ENCODE data around the gene ZNF385D.

ZNF385D gene

GRCh38 chr3:21543380-21544075 is 207.5 kb downstream of the ZNF385D start:
- TF ChIP-seq CTCF (IDR thresholded peaks at IDR 0.05; ENCODE audit: low read depth, low read length) = no peak
- no peak overlapping the region for H3K4me3 ChIP-seq (ENCODE audit: low read depth, low read length)

GRCh38 chr3:21542656-21543379 is 208.2 kb downstream of the ZNF385D start:
- TF ChIP-seq CTCF (IDR thresholded peaks at IDR 0.05; ENCODE audit: low read depth, low read length) = no peak
- H3K4me3 ChIP-seq (ENCODE audit: low read depth, low read length) = no peak overlapping the region

- no peak for TF ChIP-seq CTCF (IDR thresholded peaks at IDR 0.05; ENCODE audit: low read depth, low read length)
- H3K4me3 ChIP-seq (ENCODE audit: low read depth, low read length) = no peak overlapping the region
Measured at GRCh38 chr3:21540265-21540664, 210.7 kb downstream of the ZNF385D start.

- TF ChIP-seq CTCF (IDR thresholded peaks at IDR 0.05; ENCODE audit: low read depth, low read length) = no peak
- H3K4me3 ChIP-seq (ENCODE audit: low read depth, low read length) = no peak overlapping the region
Measured at GRCh38 chr3:21534462-21534861, 216.5 kb downstream of the ZNF385D start.

- no peak for TF ChIP-seq CTCF (IDR thresholded peaks at IDR 0.05; ENCODE audit: low read depth, low read length)
- no peak overlapping the region for H3K4me3 ChIP-seq (ENCODE audit: low read depth, low read length)
Measured at GRCh38 chr3:21533002-21533401, 218.0 kb downstream of the ZNF385D start.

GRCh38 chr3:21531909-21532308 is 219.1 kb downstream of the ZNF385D start:
- H3K4me3 ChIP-seq (ENCODE audit: low read depth, low read length) = no peak overlapping the region
- no peak for TF ChIP-seq CTCF (IDR thresholded peaks at IDR 0.05; ENCODE audit: low read depth, low read length)

GRCh38 chr3:21528291-21528995 is 222.6 kb downstream of the ZNF385D start:
- TF ChIP-seq CTCF (IDR thresholded peaks at IDR 0.05; ENCODE audit: low read depth, low read length) = no peak
- no peak overlapping the region for H3K4me3 ChIP-seq (ENCODE audit: low read depth, low read length)
